ENCODE measurements around the gene DHX8.

The DHX8 gene

DNA sequence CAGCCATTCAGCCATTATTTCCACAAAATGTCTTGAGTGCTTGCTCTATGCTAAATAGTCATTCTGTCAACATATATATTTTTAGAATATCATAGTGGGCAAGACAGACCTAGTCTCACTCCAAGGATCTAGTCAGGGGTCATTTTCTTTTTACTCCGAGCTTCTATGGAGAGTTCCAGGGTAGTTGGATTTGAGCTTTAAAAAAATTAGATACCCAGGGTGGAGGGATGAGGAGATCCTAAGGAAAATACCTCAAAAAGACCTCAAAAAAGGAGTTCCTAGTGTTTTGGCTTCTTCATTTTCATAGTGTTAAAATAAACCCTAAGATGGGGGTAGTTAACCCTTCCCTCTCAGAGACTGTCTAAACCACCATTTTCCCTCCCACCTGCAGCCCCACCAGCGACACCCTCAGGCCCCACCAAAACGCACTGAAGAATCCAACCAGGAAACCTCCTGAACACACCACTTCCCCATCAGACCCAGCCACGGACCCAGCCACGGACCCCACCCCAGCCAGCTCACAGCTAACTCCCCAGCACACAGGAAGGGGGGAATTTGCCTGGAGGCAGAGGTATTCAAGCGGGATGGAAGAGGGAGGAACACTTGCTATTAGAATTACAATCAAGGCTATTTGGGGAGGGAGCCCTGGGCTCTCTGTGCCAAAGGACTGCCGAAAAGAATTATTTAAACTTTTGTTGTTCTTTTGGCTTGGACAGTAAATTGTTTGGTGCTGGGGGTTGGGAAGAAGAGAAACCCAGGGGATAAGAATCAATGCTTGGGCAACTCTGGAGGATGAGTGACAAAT is 60.2 kb downstream of the DHX8 start:
- DNase-seq (ENCODE audit: insufficient read length, low spot score) (no peak), FAIRE-seq (peak; percentile 26)

DNA sequence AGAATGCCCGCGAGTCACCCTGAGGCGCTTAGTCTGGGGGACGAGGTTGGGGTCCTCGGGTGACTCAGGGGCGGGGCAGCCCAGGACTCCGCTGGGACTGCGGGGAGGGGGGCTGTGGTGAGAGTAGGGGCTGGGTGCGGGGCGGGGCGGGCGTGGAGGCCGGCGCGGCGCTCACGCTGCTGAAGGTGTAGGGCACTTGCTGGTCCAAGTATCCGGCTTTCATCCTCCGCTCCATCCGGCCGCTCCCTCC is 61.5 kb downstream of the DHX8 start:
- FAIRE-seq, result no peak

DNA sequence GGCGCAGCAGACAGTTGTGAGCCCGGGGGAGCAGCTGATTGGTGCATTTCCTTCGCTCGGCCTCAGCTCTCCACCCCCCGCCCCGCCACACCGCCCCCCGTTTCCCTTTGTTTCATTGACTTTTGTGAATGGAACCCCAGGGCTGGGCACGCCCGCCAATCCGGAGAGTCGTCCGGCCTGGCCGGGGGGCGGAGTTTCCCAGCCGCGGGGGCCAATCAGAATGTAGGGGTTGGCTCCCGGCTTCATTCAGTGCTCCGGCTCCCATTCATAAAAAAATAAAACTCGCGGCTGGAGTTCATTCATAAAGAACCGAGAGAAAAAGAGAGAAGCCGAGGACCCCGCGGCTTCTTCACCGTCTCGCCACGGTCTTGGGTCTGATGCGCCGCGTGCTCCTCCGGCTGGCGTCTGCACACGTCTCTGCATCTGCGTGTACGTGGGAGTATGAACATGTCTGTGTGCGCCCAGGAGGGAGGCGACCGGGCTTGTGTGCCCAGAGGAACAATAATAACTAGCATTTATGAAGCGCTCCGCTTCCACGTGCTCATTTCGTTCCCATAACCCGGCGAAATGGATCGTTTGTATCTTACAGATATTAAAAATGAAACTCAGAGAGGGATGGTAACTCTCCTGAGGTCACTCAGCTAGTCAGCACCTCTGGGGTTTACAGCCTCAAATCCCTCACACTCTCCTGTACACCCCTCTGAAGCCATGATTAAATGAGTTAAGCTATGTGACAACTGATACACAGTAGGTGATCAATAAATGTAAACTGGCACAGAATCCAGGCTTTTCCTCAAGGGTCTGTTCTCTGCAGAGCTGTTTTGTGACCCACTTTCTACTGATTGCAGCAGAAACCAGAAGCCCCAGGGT is 62.8 kb downstream of the DHX8 start, which contains the start of gene ETV4:
Gene ETV4, minus strand, starts transcription at position 22 of the 870 bp plus-strand sequence. CDS start 723 bp downstream, outside the sequence.
- DNase-seq (ENCODE audit: insufficient read length, low spot score) (peak; percentile 94), FAIRE-seq (peak; percentile 91)

More for the DNA sequence above, 61.5 kb downstream of the DHX8 start:
- DNase-seq (ENCODE audit: insufficient read length, low spot score), result no peak

DNA sequence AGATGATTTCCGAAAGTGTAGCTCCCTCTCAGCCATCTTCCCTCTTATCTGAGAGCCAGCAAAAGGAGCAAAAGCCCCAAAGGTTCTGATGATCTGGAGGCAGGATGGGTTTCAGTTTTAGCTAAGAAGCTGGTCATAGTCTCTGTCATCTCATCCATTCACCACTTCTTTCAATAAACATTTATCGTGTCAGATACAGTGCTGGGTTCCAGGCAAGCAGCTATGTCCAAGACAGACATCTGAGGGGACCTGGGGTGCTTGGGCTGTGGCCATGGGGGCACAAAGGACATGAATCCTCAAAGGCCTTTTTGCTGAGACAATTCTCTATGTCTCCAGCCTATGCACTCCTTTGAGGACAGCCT is 63.4 kb downstream of the DHX8 start:
- DNase-seq (ENCODE audit: insufficient read length, low spot score) (no peak), FAIRE-seq (no peak)

DNA sequence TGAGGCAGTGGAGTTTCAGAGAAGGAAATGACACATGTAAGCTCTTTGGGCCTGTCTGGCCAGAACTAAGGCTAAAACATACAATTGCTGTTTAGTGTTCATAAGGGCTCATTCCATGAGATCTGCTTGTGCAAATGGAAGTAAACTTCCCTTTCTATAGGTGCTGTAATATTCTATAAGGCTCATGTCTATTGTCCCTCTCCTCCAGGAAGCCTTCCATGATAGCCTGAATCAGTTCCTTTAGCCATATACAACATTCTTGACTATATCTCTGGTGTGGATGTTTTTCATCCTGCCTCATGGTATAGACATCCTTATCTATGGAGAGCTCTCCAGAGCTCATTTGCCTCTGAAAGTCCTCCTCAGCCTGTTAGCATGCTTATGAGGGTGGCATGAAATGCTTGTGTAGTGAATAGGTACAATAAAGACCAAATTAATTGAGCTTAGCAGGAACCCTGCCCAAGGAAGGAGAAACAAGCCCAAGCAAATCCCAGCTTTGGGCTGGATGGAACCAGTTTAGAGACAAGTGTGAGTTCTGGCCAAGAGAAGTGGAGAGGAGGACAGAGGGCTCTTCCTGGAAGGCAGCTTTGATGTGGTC is 64.0 kb downstream of the DHX8 start:
- DNase-seq (ENCODE audit: insufficient read length, low spot score) (no peak), FAIRE-seq (no peak)

DNA sequence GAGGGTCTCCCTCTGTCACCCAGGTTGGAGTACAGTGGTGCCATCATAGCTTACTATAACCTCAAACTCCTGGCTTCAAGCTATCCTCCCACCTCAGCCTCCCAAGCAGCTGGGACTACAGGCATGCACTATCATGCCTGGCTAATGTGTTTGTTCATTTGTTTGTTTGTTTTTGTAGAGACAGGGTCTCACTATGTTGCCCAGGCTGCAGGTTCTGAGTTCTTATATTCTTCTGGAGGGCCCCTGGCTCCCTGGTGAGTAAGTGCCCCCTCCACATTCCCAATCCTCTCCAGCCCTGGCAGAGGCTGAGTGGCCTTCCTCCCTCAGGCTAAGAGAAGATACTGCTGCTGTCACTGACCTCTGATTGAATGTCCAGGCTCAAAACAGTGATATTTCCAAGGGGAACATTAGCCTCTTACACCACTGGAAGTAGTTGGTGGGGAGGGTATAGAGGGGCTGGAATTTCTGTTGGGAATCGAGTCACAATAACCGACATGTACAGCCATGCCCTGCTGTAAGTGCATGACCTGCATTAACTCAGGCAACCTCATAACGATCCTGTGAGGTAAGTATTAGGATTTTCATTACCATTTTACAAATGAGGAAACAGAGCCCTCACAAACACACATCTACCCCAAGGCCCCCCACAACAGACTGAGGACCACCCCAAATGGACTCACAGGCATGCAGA is 65.1 kb downstream of the DHX8 start:
- FAIRE-seq (no peak), DNase-seq (ENCODE audit: insufficient read length, low spot score) (no peak)

DNA sequence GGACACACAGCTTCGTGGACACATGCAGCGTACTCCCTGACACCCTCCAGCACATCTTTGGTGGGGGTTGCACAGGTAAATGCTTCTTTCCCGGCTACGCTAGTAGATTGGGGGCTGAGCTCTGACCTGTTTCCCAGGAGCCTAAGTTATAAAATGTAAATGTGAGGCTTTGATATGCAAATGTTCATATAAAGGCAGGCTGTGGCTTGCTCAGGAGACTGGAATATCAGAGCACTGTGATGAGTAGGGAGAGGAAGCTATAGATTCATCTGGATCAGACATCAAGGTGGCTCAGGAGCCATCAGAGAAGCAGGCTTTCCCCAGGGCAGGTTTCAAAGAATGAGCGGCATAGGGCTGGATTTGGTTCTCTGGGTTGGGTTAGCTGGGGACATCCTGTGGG is 65.7 kb downstream of the DHX8 start:
- FAIRE-seq, result no peak
- DNase-seq (ENCODE audit: insufficient read length, low spot score), result no peak

DNA sequence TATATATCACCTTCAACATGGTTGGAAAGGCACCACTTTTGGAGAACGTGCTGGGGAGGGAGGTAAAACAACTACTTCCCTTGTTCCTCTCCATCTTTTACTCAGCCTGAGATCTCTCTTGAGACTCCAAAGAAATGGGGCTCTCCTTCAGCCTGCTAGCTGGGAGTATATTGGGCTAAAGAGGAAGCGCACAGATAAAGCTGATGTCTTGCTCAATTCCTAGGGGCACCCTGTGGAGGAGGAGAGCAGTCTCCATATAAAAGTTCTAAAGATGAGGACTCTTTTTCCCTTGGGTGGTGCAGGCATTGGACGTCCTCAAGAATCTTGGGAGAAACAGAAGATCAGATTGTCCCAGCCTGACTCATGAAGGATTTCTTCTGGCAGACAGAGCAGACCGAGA is 67.0 kb downstream of the DHX8 start:
- no peak for FAIRE-seq
- DNase-seq (ENCODE audit: insufficient read length, low spot score), result no peak

DNA sequence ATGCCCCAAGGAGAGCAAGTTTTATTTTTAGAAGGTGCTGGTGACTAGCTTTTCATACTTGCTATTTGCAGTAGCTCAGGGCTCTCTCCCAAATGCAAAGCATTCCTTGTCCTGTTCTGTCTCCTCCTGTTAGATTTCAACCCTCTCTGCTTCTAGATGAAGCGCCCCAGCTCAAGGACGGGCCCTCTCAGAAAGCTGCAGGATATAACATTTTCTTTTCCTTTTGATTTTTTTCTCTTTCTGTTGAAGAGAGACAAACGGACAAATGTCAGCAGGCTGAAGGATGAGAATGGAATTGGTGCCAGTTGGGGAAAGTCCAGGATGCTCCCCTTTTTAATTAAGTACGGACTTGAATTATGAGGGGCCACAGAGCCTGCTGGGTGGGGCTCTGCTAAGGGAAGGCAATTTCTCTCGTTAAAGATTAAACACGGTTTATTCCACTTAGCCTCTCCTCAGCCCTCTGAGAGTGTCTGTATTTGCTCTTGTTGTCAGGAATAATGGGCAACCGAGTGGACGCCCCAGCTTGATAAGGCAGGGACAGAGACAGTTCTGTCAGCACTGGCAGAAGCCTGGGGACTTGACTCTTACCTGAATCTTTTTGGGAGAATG is 68.6 kb downstream of the DHX8 start:
- FAIRE-seq, result no peak
- DNase-seq (ENCODE audit: insufficient read length, low spot score), result no peak

DNA sequence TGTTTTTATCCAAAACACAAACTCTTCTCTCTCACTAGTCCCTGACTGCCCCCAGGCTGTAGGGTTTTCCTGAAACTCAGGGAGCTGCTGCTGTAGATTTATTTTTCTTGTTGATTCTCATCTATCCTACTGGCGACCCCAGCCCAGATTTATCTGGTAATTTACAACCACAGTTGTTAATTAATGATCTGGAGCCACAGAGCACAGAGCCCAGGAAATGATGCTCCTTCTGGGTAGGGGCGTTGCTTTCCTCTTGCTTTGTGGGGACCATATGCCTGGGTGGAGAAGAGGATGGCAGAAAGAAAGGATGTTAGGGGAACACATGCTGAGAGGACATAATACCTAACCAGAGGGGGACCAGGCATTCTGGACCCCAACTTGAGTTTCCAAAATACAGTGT is 69.8 kb downstream of the DHX8 start:
- no peak for DNase-seq (ENCODE audit: insufficient read length, low spot score)
- FAIRE-seq, result no peak

DNA sequence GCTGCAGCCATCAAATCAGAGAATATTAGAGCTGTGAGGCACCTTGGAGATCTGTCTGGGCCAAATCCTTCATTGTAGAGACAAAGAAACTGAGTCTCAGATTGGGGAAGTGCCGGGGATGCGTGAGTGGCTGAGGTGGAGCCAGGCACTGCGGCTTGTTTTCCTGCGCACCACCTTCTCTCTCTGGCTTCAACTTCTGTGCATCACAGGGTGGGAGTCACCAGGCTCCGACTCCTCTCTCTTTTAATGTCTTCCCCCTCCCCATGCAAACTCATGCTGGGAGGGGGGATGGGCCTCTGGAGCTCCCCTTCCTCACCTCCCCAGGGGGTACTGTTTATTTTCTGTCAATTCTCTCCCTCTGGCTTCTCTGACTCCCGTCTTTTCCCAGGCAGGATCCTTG is 71.1 kb downstream of the DHX8 start:
- DNase-seq (ENCODE audit: insufficient read length, low spot score) (no peak), FAIRE-seq (no peak)

DNA sequence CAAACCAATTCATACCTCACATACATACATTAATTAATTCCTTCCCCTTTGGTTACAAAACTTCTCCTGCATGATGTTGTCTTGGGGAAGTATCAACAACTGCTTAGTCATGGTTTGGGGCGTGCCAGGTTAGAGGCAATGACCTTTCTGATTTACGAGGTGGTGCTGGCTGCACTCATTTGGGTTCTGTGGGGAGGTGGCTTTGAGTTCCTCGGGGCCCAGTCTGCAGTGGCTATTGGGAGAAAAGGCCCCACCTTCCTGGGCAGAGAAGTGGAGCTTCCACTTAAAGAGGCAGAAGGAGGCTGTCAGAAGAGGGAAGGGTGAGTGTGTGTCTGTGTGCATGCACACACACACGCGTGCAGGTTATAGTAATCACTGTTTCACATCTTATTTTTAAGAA is 72.5 kb downstream of the DHX8 start:
- FAIRE-seq (no peak), DNase-seq (ENCODE audit: insufficient read length, low spot score) (no peak)

DNA sequence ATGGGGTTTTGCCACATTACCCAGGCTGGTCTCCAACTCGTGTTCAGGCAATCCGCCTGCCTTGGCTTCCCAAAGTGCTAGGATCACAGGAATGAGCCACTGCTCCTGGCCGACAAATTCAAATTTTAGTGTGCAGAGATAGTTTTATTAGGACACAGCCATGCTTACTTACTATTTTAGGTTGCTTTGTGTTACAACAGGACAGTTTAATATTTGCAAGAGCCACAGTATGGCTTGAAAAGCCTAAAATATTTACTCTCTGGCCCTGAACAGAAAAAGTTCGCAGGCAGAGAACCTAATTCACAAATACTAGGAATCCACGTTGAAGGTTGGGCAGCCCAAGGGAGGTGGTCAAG is 75.0 kb downstream of the DHX8 start:
- no peak for DNase-seq (ENCODE audit: insufficient read length, low spot score)
- FAIRE-seq, result no peak

DNA sequence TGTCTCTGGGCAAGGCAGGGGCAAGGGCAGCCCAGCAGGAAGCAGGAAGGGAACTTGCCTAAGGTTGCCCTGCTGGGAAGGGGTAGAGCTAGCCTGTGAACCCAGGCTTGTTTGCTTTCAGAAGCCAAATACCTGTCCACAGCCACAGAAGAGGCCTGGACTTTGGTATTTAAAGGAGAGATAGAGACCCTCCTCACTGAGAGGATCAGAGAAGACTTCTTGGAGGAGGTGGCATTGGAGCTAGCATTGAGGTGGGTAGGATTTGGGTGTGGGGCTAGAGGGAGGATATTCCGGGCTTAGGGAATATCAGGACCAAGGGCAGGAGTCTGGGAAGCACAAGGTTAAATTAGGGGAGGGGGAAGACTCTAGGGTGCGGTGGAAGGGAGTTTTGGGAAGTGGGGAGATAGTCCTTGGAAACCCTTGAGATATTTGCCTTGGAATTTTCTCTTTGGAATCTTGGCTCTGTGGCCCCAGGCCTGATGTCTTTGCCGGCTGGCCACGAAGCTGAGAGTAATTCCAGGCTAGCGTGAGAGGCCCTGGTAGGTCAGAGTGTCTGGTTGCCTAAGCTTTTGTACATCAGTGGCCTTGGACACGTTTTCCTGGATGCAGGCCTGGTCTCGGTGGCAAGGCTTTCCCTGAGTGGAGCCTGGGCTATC is 75.5 kb downstream of the DHX8 start:
- FAIRE-seq, result no peak
- DNase-seq (ENCODE audit: insufficient read length, low spot score), result no peak

DNA sequence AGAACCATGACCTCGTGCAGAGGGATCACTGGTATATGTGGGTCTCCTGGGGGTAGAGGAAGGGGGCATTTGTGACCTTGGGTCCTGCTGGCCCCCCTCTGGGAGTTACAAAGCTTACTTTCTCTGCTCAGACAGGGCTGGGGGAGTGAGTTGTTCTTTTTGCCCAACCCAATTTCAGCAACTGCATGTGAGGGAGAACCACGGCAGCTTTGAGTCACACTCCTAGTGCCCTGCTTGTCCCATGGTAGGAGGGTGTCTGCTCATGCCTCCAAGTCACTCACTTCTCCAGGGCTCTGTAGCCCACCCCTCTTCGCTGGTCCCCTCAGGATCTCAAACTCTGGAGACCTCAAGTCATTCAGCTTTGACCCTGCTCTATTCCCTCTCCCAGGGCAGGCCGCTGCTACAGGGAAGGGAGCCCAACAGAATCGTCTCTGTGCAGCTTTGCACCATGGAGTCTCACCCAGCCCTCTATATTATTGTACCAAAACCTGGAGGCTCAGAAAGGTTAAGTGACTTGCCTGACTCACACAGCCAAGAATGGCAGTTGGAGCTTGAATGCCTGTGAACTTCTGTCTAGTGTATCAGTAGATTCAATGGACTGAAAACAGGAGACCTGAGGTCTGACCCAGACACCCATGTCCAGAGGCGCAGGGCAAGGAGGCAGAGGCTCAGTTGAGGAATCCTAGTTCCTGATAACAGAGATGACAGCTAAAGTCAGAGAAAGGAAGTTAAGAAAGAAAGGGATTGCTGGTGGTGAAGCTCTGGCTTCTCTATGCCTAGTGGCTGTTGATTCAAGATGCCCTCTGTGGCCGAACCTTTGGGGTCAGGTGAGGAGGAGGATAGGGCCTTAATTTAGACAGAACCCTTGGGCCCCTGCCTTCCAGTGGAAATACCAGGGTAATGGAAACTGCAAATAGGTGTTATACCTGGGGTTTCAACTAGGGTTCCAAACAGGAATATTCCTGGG is 77.0 kb downstream of the DHX8 start:
- DNase-seq (ENCODE audit: insufficient read length, low spot score) (no peak), FAIRE-seq (no peak)

DNA sequence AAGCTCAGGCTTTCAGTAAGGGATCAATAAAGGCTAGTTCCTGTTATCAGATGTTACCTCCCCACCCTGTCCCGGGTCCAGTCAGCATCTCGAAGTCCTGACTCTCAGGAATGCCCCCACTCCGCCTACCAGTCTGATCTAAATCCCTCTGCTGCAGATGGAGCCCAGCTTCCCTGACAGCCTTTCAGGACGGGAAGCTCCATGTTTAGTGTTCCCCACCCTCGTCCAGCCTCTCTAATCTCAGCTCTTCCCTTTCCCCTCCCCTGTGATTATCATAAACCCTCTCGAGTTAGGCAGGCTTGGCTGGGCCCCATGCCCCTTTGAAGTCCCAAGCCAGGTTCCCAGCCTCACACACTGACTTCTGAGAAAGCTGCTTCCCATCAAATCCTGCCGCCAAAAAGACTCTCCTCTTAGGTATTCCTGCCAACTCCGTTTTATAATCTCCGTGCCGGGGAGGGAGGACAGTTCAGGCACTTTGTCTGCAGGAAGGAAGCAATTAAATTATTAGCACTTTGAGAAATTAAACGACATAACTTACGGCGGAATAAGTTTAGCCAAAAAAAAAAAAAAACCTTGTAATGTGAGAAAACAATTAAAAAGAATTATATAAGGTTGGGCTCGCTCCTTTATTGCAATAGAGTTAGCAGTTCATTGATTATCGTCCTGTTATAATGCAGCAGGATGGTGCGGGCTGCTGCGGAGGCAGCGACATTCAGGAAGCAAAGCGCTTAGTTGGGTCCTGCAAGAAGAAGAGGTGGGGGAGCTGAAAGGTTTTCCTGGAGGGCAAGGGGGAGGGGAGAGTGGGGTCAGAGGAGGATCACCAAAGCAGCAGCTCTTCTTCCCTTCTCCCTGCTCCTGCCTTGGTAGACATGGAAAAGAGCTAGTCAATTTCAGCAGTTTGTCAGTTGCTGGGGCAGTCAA is 79.2 kb downstream of the DHX8 start:
- DNase-seq (ENCODE audit: insufficient read length, low spot score) (no peak), FAIRE-seq (no peak)

DNA sequence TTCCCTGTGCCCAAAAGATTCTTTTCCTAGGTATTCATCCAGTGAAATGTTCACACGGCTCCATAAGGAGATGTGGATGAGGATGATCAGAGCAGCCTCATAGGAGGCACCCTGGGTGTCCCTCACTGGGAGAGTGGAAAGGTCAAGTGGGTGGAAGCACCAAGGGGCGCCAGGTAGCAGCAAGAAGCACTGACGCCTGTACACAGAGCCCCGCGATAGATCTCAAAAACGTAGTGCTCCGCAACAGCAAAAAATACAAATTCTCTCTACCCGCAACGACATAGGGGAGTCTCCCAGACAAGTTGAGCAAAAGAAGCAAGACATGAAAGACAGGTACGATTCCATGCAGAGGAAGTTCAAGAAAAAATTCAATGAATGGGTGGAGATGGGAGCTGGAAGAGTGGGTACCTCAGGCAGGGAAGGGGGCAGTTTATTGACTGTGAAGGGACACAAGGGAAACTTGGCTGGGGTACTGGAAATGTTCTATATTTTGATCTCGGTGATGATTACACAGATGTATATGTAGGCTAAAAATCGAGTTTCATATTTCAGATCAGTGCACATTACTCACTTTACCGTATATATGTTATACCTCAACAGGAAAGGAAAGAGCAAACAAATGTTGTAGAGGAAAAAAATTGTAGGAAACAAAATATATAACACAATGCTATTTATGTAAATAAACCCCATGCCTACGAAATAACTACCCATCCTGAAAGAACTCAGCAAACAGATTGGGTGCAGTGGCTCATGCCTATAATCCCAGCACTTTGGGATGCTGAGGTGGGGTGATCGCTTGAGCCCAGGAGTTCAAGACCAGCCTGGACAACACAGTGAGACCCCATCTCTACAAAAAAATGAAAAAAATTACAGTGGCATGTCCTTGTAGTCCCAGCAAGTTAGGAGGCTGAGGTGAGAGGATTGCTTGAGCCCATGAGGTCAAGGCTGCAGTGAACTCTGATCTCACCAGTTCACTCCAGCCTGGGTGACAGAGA is 80.1 kb downstream of the DHX8 start:
- FAIRE-seq (no peak), DNase-seq (ENCODE audit: insufficient read length, low spot score) (no peak)
